H1 (cell line): ENCODE results near the gene WIPF3. TPM values are rescaled to one million over a fixed set of nuclear protein-coding genes. Genes with fewer than 3 reads are reported as not detected.

Experiments used
- CBX5 ChIP-seq: fragments of 300-800, 300-1000 bp; sonication (generic); IDR thresholded peaks from 2 replicates; pipeline ENCODE4 v1.7.1; 2016; ENCODE audit warnings: antibody characterized with exemption, low read length, low read depth
- CTBP2 ChIP-seq: IDR thresholded peaks from 2 replicates; pipeline ENCODE4 v1.7.0; 2011; ENCODE audit warnings: borderline replicate concordance, mild to moderate bottlenecking, moderate library complexity, mixed read lengths, low read length; ENCODE audit not compliant: insufficient read depth, insufficient read length
- GTF2F1 ChIP-seq: IDR thresholded peaks from 2 replicates; pipeline ENCODE4 v1.6.1; 2012; ENCODE audit warnings: low read depth, low read length, improper control_type of control experiment, borderline replicate concordance
- JUN ChIP-seq: IDR thresholded peaks from 2 replicates; pipeline ENCODE4 v1.6.1; 2011; ENCODE audit warnings: low read depth, mild to moderate bottlenecking, improper control_type of control experiment, low read length
- MAFK ChIP-seq: IDR thresholded peaks from 2 replicates; pipeline ENCODE4 v1.6.1; 2012; ENCODE audit warnings: low read depth, mild to moderate bottlenecking, improper control_type of control experiment, low read length
- RBBP5 ChIP-seq: IDR thresholded peaks from 2 replicates; pipeline ENCODE4 v1.7.1; 2012; ENCODE audit warnings: low read depth, mild to moderate bottlenecking, inconsistent platforms, low read length, moderate library complexity, borderline replicate concordance
- polyA plus RNA-seq, 7 experiments: library from polyadenylated mRNA; depleted of rRNA in 3 of 7; stranded (reverse) in 5 of 7; unstranded in 2 of 7; fragments of >200 nt in 5 of 7; fragments of 200-250 nt in 2 of 7; gene quantifications; 1 replicate in 5 of 7; 2 replicates in 1 of 7; 4 replicates in 1 of 7; pipeline versions ENCODE4 v1.2.1 to v1.2.3, GENCODE V29; 2011 to 2013; ENCODE audit warnings: missing spikeins in 2 of 7, mixed read lengths in 2 of 7
- total RNA-seq: library from RNA; stranded (reverse); fragmentation: NEBNext Ultra II Directional; extraction: Animal tissue kit (Norgen Biotek cat#: 25700); gene quantifications from 2 replicates; pipeline ENCODE4 v1.2.1, GENCODE V29; 2021
- TF ChIP-seq, protein P1 (sequence below): IDR thresholded peaks from 2 replicates; pipeline ENCODE4 v1.6.1; 2012; ENCODE audit warnings: inconsistent platforms

WIPF3 gene
- total and polyA plus RNA-seq, 2 of the 8 experiments (the other 6 are each of a cell fraction or from before 2014, with no cell fraction given), result 5.0 to 12.1 TPM

DNA sequence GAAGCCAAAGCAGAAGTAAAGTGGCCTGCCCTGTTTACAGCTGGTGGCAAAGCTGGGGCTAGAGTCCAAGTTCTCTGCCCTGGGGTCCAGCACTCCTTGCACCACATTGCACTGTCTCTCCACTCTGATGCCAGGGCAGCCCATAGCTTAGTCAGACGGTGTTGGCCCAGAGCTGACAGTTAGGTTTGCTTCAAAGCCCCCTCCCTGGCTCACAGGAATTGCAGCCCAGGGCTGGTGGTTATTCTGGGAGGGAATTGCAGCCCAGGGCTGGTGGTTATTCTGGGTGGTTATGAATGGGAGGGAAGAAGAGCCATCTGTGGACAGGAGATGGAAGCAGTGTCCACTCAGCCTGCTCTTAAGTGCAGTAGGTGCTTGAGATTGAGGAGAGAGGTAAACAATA is 94.4 kb downstream of the WIPF3 start (continued):
- TF ChIP-seq, protein P1, sequence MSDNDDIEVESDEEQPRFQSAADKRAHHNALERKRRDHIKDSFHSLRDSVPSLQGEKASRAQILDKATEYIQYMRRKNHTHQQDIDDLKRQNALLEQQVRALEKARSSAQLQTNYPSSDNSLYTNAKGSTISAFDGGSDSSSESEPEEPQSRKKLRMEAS, result no peak
- TF ChIP-seq CTBP2 (no peak), GTF2F1 (no peak), RBBP5 (no peak), CBX5 (no peak), MAFK (no peak), JUN (no peak)
